Measurements from ENCODE around the gene ZFAND3. TPM values are rescaled to one million over a fixed set of nuclear protein-coding genes. Genes with fewer than 3 reads are reported as not detected.

Gene ZFAND3
- total RNA-seq, 4 donors from 2014 or later = 46.3 to 73.6 (median 49.3) TPM

- TF ChIP-seq EP300 (IDR thresholded peaks at IDR 0.05) (no peak), POLR2AphosphoS5 (IDR thresholded peaks at IDR 0.05) (no peak), POLR2A (IDR thresholded peaks at IDR 0.05) (no peak), CTCF (IDR thresholded peaks at IDR 0.05) (no peak)
- no peaks in the 10 kb centered on the region for H3K36me3 ChIP-seq
Observed at GRCh38 chr6:37801605-37801940, 18.0 kb upstream of the ZFAND3 start.

GRCh38 chr6:37802810-37803209, 16.7 kb upstream of the ZFAND3 start:
- H3K36me3 ChIP-seq = no peaks in the 10 kb centered on the region
- no peak overlapping the region for H3K27ac ChIP-seq
- H3K4me1 ChIP-seq = no peaks in the 10 kb centered on the region
- peak; percentile 41 for ATAC-seq
- TF ChIP-seq POLR2A (IDR thresholded peaks at IDR 0.05) (no peak), POLR2AphosphoS5 (IDR thresholded peaks at IDR 0.05) (no peak), CTCF (IDR thresholded peaks at IDR 0.05) (no peak), EP300 (IDR thresholded peaks at IDR 0.05) (no peak)
- H3K9me3 ChIP-seq = no peaks in the 10 kb centered on the region
- H3K4me3 ChIP-seq = no peak overlapping the region
- 84 to 88% methylated on average over 2 of the region's 2 CpGs for WGBS, 2 donors (ENCODE audit: low coverage in 1 of 2)
- no peaks in the 10 kb centered on the region for H3K27me3 ChIP-seq

More at GRCh38 chr6:37801605-37801940, 18.0 kb upstream of the ZFAND3 start:
- Histone ChIP-seq H3K27me3 (no peaks in the 10 kb centered on the region), H3K4me1 (no peaks in the 10 kb centered on the region), H3K4me3 (no peak overlapping the region), H3K27ac (no peak overlapping the region), H3K9me3 (no peaks in the 10 kb centered on the region)
- no peak for ATAC-seq

GRCh38 chr6:37804586-37804985, 14.9 kb upstream of the ZFAND3 start:
- peak; percentile 39 for ATAC-seq
- Histone ChIP-seq H3K36me3 (no peaks in the 10 kb centered on the region), H3K27ac (no peak overlapping the region), H3K27me3 (no peaks in the 10 kb centered on the region), H3K9me3 (no peaks in the 10 kb centered on the region), H3K4me3 (no peak overlapping the region), H3K4me1 (peaks cover 0 to 5% (median 0%) of the 10 kb centered on the region in 3 donors)
- whole genome bisulfite sequencing, 2 donors (ENCODE audit: low coverage in 1 of 2) = 100% methylated on average over 1 of the region's 1 CpG
- no peak for TF ChIP-seq EP300 (IDR thresholded peaks at IDR 0.05)
- TF ChIP-seq POLR2A (IDR thresholded peaks at IDR 0.05) = no peak
- TF ChIP-seq CTCF (IDR thresholded peaks at IDR 0.05) = no peak
- TF ChIP-seq POLR2AphosphoS5 (IDR thresholded peaks at IDR 0.05) = no peak

- TF ChIP-seq POLR2A (IDR thresholded peaks at IDR 0.05) (no peak), EP300 (IDR thresholded peaks at IDR 0.05) (no peak), CTCF (IDR thresholded peaks at IDR 0.05) (no peak), POLR2AphosphoS5 (IDR thresholded peaks at IDR 0.05) (no peak)
- no peak for ATAC-seq
- 100% methylated on average over 2 of the region's 2 CpGs for WGBS, 2 donors (ENCODE audit: low coverage in 1 of 2)
Observed at GRCh38 chr6:37806213-37806612, 13.3 kb upstream of the ZFAND3 start.

GRCh38 chr6:37807656-37808055, 11.9 kb upstream of the ZFAND3 start:
- no CpG with 5 or more reads among the region's 6 CpGs for WGBS, 2 donors (ENCODE audit: low coverage in 1 of 2)

More at GRCh38 chr6:37806213-37806612, 13.3 kb upstream of the ZFAND3 start:
- Histone ChIP-seq H3K4me3 (no peak overlapping the region), H3K36me3 (no peaks in the 10 kb centered on the region), H3K9me3 (no peaks in the 10 kb centered on the region), H3K27ac (no peak overlapping the region), H3K27me3 (no peaks in the 10 kb centered on the region), H3K4me1 (peaks cover 0 to 5% (median 0%) of the 10 kb centered on the region in 3 donors)

More at GRCh38 chr6:37807656-37808055, 11.9 kb upstream of the ZFAND3 start:
- no peak for ATAC-seq
- H3K9me3 ChIP-seq = no peaks in the 10 kb centered on the region
- H3K36me3 ChIP-seq = no peaks in the 10 kb centered on the region
- no peaks in the 10 kb centered on the region for H3K27me3 ChIP-seq
- H3K4me1 ChIP-seq = peaks cover 0 to 5% (median 0%) of the 10 kb centered on the region in 3 donors
- no peak for TF ChIP-seq EP300 (IDR thresholded peaks at IDR 0.05)
- TF ChIP-seq POLR2A (IDR thresholded peaks at IDR 0.05) = no peak
- no peak for TF ChIP-seq CTCF (IDR thresholded peaks at IDR 0.05)
- TF ChIP-seq POLR2AphosphoS5 (IDR thresholded peaks at IDR 0.05) = no peak
- H3K27ac ChIP-seq = no peak overlapping the region
- no peak overlapping the region for H3K4me3 ChIP-seq
